GM18502 (cell line): ENCODE measurements around the gene RANBP3.
A peak's percentile ranks its signal among the peaks of the same experiment; 100 is the strongest.

Experiments used
- ATAC-seq: cut with Tn5 transposase; IDR thresholded peaks from one replicate; pipeline ENCODE4 v1.9.1; 2021; ENCODE audit warnings: mild to moderate bottlenecking; ENCODE audit not compliant: unreplicated experiment, poor library complexity

RANBP3 gene

GRCh38 chr19:5933391-5934068, 44.4 kb downstream of the RANBP3 start:
- no peak for ATAC-seq

- no peak for ATAC-seq
Observed at GRCh38 chr19:5932609-5933262, 45.2 kb downstream of the RANBP3 start.

- no peak for ATAC-seq
Observed at GRCh38 chr19:5932146-5932545, 45.8 kb downstream of the RANBP3 start.

GRCh38 chr19:5931251-5931650, 46.7 kb downstream of the RANBP3 start:
- ATAC-seq, result no peak

GRCh38 chr19:5929625-5930024, 48.3 kb downstream of the RANBP3 start:
- ATAC-seq, result no peak

GRCh38 chr19:5929179-5929578, 48.8 kb downstream of the RANBP3 start:
- ATAC-seq, result no peak

- peak; percentile 52 for ATAC-seq
Observed at GRCh38 chr19:5927441-5927821, 50.5 kb downstream of the RANBP3 start.

- ATAC-seq, result no peak
Observed at GRCh38 chr19:5926641-5927440, 51.1 kb downstream of the RANBP3 start.

GRCh38 chr19:5925830-5926427, 52.0 kb downstream of the RANBP3 start:
- no peak for ATAC-seq

- no peak for ATAC-seq
Observed at GRCh38 chr19:5923356-5923755, 54.6 kb downstream of the RANBP3 start.

GRCh38 chr19:5922161-5922545, 55.8 kb downstream of the RANBP3 start:
- no peak for ATAC-seq

GRCh38 chr19:5921516-5922160, 56.3 kb downstream of the RANBP3 start:
- no peak for ATAC-seq

- ATAC-seq, result no peak
Observed at GRCh38 chr19:5918463-5919079, 59.4 kb downstream of the RANBP3 start.

- no peak for ATAC-seq
Observed at GRCh38 chr19:5917431-5918107, 60.4 kb downstream of the RANBP3 start.

- ATAC-seq, result no peak
Observed at GRCh38 chr19:5916181-5916708, 61.7 kb downstream of the RANBP3 start.

GRCh38 chr19:5915782-5916165, 62.2 kb downstream of the RANBP3 start:
- no peak for ATAC-seq

GRCh38 chr19:5914946-5915781, 62.8 kb downstream of the RANBP3 start:
- no peak for ATAC-seq

- no peak for ATAC-seq
Observed at GRCh38 chr19:5914358-5914774, 63.6 kb downstream of the RANBP3 start.
